NCI-H2107 treated with DMSO at 0.1 percent for 48 hours (cell line): ENCODE results near the gene FAM47E.
"Not testable (repeated sequence)": the region's sequence is repeated elsewhere in the genome, so short reads cannot be mapped to it uniquely, and the experiment has no call there.

Experiments
- DNase-seq: peaks from one replicate; lab custom pipeline; 2025; ENCODE audit not compliant: unreplicated experiment; lab: John Stamatoyannopoulos, UW

Gene FAM47E

DNA sequence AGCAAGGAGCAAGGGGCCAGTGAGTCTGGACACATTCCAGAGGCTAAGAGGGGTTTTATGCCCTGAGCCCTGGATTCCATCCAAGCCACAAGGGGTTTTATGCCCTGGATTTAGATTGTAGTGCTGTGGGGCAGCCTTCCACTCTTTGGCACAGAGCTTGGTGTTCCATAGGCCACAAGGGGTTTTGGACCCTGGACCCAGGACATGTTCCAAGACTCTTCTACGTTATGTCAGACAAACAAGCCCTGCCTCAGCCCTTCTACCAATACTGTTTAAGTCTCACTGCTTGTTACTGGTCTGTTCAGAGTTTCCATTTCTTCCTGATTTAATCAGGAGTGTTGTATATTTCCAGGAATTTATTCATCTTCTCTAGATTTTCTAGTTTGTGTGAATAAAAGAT, 25.1 kb upstream of the FAM47E start:
- no peak for DNase-seq

DNA sequence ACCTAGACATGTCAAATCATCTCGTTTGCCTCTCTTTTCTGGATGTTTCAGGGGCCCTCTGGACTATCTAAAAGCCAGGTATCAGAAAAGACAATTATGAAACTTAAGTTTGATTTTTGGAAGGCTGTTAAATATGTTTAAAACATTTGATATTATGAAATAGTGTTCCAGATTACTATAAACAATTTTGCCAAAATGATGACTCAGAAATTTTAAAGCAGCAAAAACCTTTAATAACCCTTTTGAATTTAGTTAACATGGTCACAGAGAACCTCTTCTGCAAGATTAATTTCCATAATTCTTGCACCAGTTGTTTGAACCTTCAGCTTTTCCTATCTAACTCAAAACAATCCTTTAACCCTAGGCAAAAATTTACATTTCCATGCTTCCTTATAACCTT, 18.8 kb upstream of the FAM47E start:
- DNase-seq, result no peak

DNA sequence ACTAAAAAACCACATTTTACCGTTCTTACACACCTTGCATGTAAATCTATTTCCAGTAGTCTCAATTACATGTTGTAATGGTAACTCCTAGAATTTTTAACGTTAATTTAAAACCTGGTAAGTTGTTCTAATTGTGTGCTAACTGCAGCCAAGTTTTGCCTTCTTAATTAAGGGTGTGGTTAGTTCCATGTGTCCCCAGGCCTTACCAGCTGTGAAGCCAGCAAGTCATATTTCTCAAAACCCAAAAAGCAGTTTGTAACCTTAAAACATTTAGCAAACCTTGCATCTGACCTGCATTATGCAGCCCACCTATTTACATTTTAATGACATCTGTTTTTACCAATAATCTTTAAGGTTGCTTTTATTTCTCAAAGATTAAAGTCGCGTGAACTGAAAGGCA, 18.4 kb upstream of the FAM47E start:
- DNase-seq, result no peak

DNA sequence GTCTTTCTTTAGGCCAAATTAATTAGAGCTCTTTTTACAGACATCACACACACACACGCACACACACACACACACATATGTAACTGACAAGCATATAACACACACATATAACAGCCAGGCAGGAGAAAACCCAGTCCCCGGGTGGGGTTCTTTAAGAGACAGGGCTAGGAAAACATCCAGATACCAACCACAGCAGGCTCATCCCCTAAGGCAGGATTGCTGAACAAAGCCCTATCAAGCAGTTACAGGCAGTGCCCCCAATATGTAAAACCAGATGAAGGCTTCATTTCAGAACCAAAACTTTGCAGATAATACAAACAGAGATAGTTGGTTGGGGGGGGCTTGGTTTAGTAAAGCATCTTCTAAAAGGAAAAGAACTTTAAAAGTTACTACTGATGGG, 18.0 kb upstream of the FAM47E start:
- DNase-seq, result no peak

DNA sequence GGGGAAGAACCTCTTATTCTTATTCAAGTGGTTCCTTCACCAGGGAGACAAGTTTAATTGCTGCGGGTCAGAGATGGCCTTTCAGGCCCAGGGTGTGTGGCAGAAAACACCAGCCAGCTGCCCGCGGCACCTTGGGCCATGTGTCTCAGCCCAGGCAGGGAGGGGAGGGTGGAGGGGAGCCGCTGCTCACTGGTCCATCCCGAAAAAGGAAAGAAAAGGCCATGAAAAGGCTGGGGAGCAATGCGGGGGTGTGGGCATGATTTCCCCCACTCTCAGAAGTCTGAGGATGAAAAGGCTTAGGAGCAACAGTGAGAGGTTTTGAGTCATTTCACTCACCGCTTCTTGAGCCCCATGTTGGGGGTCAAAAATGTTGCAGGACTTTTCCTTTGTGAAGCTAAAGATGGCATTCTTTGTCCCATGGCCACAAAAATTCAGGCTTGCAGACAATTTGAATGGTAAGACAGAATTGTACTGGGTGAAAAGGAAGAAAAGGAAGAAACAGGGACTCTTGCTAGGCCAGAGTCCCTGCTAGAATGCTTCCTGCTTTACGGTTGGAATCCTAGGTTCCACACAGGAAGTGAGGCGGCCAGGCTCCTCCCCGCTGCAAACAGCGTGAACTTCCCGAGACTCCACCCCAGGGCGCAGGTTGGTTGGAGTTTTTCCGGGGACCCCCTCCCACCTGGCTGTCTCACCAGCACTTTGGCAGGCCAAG, 17.4 kb upstream of the FAM47E start:
- no peak for DNase-seq

DNA sequence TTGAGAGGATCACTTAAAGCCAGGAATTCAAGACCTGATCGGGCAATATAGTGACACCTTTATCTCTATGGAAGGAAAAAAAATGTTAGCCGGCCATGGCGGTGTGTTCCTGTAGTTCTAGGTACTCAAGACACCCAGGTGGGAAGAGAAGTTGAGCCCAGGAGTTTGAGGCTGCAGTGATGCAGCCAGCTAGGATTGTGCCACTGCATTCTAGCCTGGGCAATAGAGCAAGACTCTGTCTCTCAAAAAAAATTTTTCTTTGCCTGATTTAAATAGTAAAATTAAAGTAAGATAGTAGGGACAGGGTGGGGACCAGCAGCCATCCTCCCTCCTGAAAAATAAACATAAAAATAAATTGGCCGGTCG, 16.9 kb upstream of the FAM47E start:
- no peak for DNase-seq

DNA sequence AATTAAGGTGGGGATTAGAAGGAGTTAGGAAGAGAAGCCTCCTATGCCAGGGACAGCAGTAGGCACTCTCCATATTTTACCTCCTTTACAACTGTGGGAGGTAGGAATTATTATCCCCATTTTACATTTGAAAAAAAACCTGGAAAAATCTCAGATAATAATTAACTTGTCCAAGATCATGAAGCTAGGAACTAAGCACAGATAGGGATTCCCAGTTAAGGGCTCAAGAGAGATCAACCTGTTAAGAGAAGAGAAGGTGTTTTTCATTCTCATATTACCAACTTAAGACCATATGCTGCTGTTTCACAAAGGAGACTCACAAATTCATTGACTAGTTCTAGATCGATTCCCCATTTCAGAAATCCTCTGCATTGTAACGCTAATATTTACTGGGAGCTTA, 16.1 kb upstream of the FAM47E start:
- no peak for DNase-seq

DNA sequence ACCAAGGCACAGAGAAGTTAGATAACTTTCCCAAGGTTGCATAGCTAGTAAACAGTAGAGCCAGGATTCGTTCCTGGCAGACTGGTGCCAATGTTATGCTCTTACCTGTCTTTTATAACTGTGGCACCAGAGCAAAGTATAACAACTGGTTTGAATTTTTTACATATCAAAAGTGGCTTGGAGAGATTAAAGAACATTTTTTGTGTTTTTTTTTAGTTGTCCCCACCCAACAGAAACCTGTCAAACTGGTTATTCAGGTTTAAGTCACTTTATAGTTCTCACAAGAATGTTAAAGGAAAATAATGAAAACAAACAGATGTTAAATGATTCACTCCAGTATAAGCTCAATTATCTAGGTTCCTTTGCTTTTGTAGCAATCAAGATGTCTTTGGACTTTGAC, 15.6 kb upstream of the FAM47E start:
- no peak for DNase-seq

DNA sequence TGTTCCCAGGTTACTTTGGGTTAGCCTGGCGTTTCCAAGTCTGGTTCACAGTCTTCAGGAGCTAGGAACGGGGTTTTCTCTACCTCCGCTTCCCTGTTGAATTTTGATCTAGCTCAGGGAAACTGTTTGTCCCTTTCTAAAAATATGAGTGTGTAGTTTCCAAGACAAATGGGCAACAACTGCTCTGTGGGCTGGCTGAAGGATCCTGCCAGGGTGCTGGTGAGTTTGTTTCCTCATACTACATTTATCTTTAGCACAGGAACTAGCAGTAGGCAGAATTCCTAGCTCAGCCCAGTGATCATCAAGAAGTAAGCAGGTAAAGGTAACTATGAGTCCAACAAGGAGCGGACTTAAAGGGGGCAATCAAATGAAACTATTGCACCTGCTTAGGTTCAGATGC, 13.3 kb upstream of the FAM47E start:
- no peak for DNase-seq

DNA sequence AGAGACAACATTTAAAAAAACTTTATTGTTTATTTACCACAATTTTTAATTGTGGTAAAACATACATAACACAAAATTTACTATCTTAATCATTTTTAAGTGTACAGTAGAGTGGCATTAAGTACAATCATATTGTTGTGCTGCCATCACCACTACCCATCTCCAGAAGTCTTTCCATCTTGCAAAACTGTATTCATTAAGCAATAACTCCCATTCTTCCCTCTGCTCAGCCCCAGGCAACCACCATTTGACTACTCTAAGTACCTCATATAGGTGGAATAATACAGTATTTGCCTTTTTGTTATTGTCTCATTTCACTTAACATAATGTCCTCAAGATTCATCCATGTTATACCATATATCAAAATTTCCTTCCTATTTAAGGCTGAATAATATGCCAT, 12.8 kb upstream of the FAM47E start:
- no peak for DNase-seq

DNA sequence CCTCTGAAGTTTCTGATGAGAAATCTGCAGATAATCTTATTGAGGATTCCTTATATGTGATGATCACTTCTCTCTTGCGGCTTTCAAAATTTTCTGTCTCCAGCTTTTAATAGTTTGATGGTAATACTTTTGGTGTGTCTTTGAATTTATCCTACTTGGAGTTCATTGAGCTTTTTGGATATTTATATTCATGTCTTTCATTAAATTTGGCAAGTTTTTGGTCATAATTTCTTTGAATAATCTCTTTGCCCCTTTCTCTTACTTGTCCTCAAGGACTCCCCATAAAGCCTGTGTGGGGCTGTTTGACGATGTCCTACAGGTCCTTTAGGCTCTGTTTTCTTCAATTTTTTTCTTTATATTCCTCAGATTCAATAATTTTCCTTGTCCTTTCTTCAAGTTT, 11.3 kb upstream of the FAM47E start:
- no peak for DNase-seq

DNA sequence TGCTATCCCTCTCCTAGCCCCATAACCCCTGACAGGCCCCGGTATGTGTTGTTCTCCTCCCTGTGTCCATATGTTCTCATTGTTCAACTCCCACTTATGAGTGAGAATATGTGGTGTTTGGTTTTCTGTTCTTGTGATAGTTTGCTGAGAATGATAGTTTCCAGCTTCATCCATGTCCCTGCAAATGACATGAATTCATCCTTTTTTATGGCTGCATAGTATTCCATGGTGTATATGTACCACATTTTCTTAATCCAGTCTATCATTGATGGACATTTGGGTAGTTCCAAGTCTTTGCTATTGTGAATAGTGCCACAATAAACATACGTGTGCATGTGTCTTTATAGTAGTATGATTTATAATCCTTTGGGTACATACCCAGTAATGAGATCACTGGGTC, 7.6 kb upstream of the FAM47E start:
- not testable (repeated sequence) for DNase-seq

DNA sequence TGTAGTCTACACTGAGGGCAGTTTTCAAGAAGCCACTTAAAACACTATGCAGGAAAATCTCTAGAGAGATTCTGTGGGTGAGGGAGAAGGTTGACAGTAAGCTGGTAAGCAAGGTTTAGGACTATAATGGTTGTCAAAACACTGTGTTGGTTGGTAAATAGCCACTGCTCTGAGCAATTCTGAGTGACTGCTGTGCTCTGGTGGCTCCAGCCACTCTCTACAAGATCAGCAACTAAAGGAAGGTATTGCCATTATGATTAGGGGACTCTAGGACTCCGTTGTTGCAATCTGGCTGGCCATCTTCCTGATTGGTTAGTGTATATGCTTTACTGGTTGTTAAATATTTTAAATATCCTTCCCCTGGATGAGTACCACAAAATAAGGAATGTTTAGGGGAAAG, 5.5 kb upstream of the FAM47E start:
- no peak for DNase-seq

DNA sequence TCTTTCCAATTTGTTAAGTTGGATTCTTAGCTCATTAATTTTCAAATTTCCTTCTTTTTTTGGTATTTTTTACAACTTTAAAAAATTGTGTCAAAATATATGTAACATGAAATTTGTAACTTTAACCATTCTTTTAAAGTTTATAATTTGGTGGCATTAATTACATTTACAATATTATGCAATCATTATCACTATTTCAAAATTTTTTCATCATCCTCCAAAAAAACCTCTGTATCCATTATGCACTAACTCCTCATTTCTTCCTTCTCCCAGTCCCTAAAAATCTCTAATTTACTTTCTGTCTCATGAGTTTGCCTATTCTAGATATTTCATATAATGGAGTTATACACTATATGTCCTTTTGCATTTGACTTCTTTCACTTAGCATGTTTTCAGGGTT, 4.7 kb upstream of the FAM47E start:
- DNase-seq, result no peak

DNA sequence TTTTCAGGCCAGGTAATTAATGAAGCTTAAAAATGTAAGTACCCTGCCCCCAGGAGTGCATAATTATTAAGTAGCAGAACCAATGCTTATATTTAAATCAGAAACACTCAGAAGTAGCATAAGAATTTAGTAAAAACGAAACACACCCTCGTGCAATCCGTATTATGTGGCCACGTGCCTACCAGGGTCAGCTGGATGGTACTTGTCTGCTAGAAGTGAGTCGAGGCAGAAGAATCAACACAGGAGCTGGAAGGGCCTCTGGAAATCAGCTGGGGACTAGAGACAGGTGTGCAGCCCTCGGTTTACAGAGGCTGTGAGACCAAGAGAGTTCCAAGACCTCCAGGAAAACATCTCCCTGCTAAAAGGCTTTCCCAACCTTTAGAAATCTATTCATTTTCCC, 559 bp upstream of the FAM47E start:
- no peak for DNase-seq

DNA sequence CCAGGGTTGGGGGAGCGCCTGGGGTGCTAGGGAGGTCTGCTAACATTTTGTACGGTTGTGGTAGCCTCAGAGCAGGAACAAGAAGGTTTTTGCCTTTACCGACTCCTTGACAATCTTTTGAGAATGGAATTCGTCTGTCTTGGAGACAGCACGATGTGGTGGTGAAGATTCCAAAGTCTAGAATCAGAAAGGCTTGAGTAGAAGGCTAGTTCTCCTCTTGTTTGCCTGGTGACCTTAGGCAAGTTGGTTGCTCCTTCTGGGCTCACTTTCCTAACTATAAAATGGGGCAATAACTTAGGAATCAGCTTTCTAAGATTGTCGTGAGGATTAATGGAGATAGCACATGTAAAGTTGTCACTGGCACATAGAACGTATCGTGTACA, 741 bp downstream of the FAM47E start:
- no peak for DNase-seq

DNA sequence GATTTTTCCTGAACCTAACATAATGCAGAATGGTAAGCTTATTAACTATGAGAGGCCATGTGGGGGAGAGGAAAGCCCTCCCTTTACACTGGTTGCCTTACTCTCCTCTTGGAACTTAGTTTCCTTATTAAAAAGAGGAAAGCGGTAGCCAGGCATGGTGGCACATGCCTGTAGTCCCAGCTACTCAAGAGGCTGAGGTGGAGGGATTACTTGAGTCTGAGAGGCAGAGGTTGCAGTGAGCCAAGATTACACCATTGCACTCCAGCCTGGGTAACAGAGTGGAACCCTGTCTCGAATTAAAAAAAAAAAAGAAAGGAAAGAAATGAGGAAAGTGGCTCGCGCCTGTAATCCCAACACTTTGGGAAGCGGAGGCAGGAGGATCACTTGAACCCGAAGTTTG, 2.0 kb downstream of the FAM47E start:
- no peak for DNase-seq

DNA sequence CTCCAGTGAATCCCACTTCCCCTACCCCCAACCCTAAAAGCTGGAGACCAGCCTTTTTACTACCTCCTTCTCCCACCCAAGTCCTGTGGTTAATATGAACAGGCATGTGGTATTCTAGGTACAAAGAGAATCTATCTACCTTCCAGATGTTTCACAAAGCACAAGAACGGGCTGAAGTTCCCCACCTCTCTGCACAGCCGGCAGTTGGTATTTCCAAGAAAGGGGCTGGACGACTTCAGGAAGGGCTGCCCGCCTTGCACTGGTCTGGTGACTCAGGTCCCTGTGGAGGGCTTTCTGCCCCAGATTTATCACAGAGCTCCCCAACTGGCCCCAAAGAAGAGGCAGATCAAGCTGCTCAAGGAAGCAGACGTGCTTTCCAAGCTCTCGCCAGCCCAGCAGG, 4.5 kb downstream of the FAM47E start:
- no peak for DNase-seq

DNA sequence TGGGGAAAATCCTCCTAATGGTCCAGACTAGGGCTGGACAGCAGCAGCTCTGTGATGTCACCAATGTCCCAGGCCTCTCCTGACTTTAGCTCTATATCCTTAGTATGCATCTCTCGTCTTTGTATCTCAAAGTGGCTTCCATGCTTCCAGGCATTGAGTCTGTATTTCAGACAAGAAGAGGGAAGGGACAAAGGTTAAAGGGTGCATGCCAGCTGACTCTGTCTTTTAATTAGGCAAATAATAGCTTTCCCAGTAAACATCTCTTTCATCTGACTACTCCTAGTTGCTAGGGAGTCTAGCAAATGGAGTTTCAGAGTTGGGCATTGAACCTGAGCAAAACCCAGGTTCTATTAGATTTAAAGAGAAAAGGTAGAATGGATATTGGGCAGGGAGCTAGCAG, 5.4 kb downstream of the FAM47E start:
- no peak for DNase-seq

DNA sequence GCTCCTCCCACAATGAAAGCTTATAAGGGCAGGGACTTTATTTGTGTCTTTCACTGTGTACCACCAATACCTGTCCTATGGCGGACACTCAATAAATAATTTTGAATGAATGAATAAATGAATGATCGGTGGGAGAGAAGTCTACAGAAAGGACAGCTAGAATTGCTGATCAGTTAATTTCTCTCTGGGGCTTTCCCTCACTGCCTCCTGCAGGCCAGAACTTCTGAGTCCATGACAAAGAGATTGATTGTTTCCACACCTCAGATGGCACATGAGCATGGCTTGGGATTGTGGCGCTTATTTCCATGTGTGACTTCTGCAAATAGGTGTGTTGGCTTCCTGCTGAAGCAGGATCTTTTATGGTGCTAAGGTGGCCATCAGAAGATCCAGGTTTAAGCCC, 6.3 kb downstream of the FAM47E start:
- no peak for DNase-seq

DNA sequence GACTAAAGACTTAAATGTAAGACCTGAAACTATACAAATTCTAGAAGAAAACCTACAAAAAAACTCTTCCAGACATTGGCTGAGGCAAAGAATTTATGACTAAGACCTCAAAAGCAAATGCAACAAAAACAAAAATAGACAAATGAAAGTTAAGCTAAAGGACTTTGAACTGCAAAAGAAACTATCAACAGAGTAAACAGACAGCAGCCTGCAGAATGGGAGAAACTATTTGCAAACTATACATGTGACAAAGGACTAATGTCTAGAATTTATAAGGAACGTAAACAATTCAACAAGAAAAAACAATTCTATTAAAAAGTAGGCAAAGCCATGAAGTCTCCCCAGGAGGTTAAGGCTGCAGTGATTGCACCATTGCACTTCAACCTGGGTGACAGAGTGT, 9.1 kb downstream of the FAM47E start:
- no peak for DNase-seq

DNA sequence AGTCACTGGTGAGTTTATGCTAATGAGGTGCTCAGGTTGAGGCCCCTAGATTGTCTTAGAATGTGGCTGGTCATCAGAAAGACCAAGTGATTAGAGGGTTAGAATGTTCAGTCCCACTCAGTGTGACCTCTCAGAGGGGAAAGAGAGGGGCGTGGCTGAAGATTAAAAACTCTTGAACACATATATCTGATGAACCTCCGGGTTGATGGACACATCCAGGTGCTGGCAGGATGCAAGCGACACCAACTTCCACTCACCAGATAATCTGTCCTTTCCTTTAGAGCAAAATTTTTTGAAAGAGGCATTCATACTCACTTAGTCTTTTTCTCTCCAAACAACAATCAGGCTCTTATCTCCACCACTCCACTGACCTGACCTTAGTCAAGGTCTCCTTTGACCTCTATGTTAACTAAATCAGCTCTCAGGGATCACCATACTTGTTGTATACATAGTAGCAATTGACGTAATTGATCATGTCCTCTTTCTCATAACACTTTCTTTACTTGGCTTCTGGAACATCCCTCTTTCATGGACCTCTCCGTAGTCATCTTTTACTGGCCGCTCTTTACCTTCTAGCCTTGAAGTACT, 14.2 kb downstream of the FAM47E start:
- no peak for DNase-seq

DNA sequence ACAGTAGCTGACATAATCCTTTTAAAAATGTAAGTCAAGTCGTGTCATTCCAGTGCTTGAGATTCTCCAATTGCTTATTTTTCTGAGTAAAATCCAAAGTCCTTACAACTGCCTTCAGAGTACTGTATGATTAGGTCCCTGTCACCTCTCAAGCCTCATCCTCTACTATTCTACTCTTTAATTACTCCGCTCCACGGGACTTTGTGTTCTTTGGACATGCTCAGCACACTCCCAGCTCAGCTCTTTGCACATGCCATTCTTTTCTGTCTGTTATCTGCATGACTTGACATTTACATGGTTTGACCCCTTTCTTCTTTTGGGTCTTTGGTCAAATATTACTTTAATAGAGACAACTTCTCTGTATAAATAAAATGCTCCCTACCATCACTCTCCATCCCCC, 15.1 kb downstream of the FAM47E start:
- no peak for DNase-seq
